Right lobe of liver (tissue), 4 donors: ENCODE data around the gene DCLK3.

Experiments used
- CTCF ChIP-seq, 4 donors: fragments of 200-600 bp in 3 of 4; fragments of 450-650 bp in 1 of 4; IDR thresholded peaks; one replicate each; pipeline versions ENCODE4 v1.5.1 to v1.8.0; 2016 to 2022; ENCODE audit warnings: antibody characterized with exemption in 4 of 4, mild to moderate bottlenecking in 2 of 4
- POLR2A ChIP-seq: fragments of 450-650 bp; IDR thresholded peaks from one replicate; pipeline ENCODE4 v1.6.1; 2017; ENCODE audit warnings: antibody characterized with exemption, mild to moderate bottlenecking
- donor health status: DM: no; HTN: no; CAD: no.
- donor health status: DM: no; HTN: no; CAD: no.
- donor health status: DM: no; HTN: yes; CAD: no.

GRCh38 chr3:36714343-36715086 is 49.8 kb downstream of the DCLK3 start:
- TF ChIP-seq POLR2A (no peak), CTCF (IDR thresholded peaks at IDR 0.05) (no peak)
